Liver (tissue), 9 donors: ENCODE measurements around the gene SH3BP5. TPM values are rescaled to one million over a fixed set of nuclear protein-coding genes. Genes with fewer than 3 reads are reported as not detected.

Source experiments
- DNase-seq: peaks from one replicate; pipeline ENCODE4 v3.0.0-alpha.2; 2017; ENCODE audit warnings: low spot score
- H3K27ac ChIP-seq, 2 donors: one replicate each; pipeline ENCODE4 v1.7.0; 2013; ENCODE audit warnings: inconsistent platforms in 2 of 2, low read length in 2 of 2, control low read depth in 1 of 2, low read depth in 1 of 2, mild to moderate bottlenecking in 1 of 2
- H3K27me3 ChIP-seq, 4 donors: one replicate each; pipeline versions ENCODE4 v1.6.1 to v1.7.0; 2013; ENCODE audit warnings: low read length in 3 of 4, inconsistent platforms in 1 of 4, mild to moderate bottlenecking in 1 of 4, moderate library complexity in 1 of 4; ENCODE audit not compliant: control insufficient read depth in 4 of 4, insufficient read depth in 4 of 4
- H3K36me3 ChIP-seq, 4 donors: one replicate each; pipeline versions ENCODE4 v1.6.1 to v1.7.0; 2013; ENCODE audit warnings: low read length in 3 of 4, mild to moderate bottlenecking in 3 of 4, low read depth in 1 of 4, moderate library complexity in 1 of 4; ENCODE audit not compliant: control insufficient read depth in 4 of 4, insufficient read depth in 3 of 4
- H3K4me1 ChIP-seq, 4 donors: one replicate each; pipeline versions ENCODE4 v1.6.1 to v1.7.0; 2013; ENCODE audit warnings: low read length in 3 of 4, mild to moderate bottlenecking in 3 of 4, moderate library complexity in 1 of 4; ENCODE audit not compliant: control insufficient read depth in 4 of 4, insufficient read depth in 4 of 4
- H3K4me3 ChIP-seq, 3 donors: one replicate each; pipeline versions ENCODE4 v1.6.1 to v1.7.0; 2013; ENCODE audit warnings: low read length in 3 of 3, control low read depth in 1 of 3, low read depth in 1 of 3, mild to moderate bottlenecking in 1 of 3
- H3K9ac ChIP-seq, 2 donors: one replicate each; pipeline ENCODE4 v1.7.0; 2013; ENCODE audit warnings: low read length in 2 of 2, mild to moderate bottlenecking in 2 of 2, moderate library complexity in 2 of 2, control low read depth in 1 of 2, low read depth in 1 of 2
- H3K9me3 ChIP-seq, 4 donors: one replicate each; pipeline versions ENCODE4 v1.6.1 to v1.7.0; 2013; ENCODE audit warnings: low read length in 3 of 4; ENCODE audit not compliant: control insufficient read depth in 4 of 4
- ATF3 ChIP-seq: IDR thresholded peaks from 2 replicates; pipeline ENCODE4 v1.6.1; 2016; ENCODE audit warnings: antibody characterized with exemption
- EGR1 ChIP-seq, 2 donors: IDR thresholded peaks; 2 replicates each; pipeline ENCODE4 v1.6.1; 2016 to 2018; ENCODE audit warnings: antibody characterized with exemption in 2 of 2, low read depth in 2 of 2
- FOXA1 ChIP-seq: IDR thresholded peaks from 2 replicates; pipeline ENCODE4 v1.6.1; 2016; ENCODE audit warnings: antibody characterized with exemption
- FOXA2 ChIP-seq: IDR thresholded peaks from 2 replicates; pipeline ENCODE4 v1.6.1; 2016; ENCODE audit warnings: antibody characterized with exemption
- GABPA ChIP-seq, 2 donors: IDR thresholded peaks in 1 of 2; conservative IDR thresholded peaks in 1 of 2; 2 replicates each; pipeline ENCODE4 v1.6.1; 2016; ENCODE audit warnings: antibody characterized with exemption in 2 of 2, mild to moderate bottlenecking in 1 of 2, moderate library complexity in 1 of 2
- HNF4A ChIP-seq, 2 donors: conservative IDR thresholded peaks; 2 replicates each; pipeline ENCODE4 v1.6.1; 2016; ENCODE audit warnings: antibody characterized with exemption in 2 of 2, mild to moderate bottlenecking in 2 of 2
- HNF4G ChIP-seq: IDR thresholded peaks from 2 replicates; pipeline ENCODE4 v1.6.1; 2016; ENCODE audit warnings: antibody characterized with exemption
- JUND ChIP-seq, 2 donors: IDR thresholded peaks; 2 replicates each; pipeline ENCODE4 v1.6.1; 2016; ENCODE audit warnings: antibody characterized with exemption in 2 of 2
- NR2F2 ChIP-seq: IDR thresholded peaks from 2 replicates; pipeline ENCODE4 v1.6.1; 2016; ENCODE audit warnings: antibody characterized with exemption
- RAD21 ChIP-seq, 2 donors: IDR thresholded peaks; 2 replicates each; pipeline ENCODE4 v1.6.1; 2016; ENCODE audit warnings: antibody characterized with exemption in 2 of 2, mild to moderate bottlenecking in 2 of 2
- RXRA ChIP-seq, 2 donors: IDR thresholded peaks; 2 replicates each; pipeline ENCODE4 v1.6.1; 2017 to 2018; ENCODE audit warnings: antibody characterized with exemption in 2 of 2, mild to moderate bottlenecking in 1 of 2
- SP1 ChIP-seq: IDR thresholded peaks from 2 replicates; pipeline ENCODE4 v1.6.1; 2018; ENCODE audit warnings: antibody characterized with exemption, mild to moderate bottlenecking
- TAF1 ChIP-seq: conservative IDR thresholded peaks from 2 replicates; pipeline ENCODE4 v1.6.1; 2016; ENCODE audit warnings: antibody characterized with exemption, mild to moderate bottlenecking
- YY1 ChIP-seq: IDR thresholded peaks from 2 replicates; pipeline ENCODE4 v1.6.1; 2016; ENCODE audit warnings: antibody characterized with exemption, mild to moderate bottlenecking
- ZBTB33 ChIP-seq: IDR thresholded peaks from 2 replicates; pipeline ENCODE4 v1.6.1; 2016; ENCODE audit warnings: antibody characterized with exemption
- WGBS: extraction: QIAGEN DNeasy Blood & Tissue Kit; methylation state at CpG from one replicate; pipeline ENCODE4 v1.1.7; 2013; 5-methylcytosine and 5-hydroxymethylcytosine counted together
- polyA plus RNA-seq, 2 donors: library from polyadenylated mRNA; stranded (reverse) in 1 of 2; unstranded in 1 of 2; fragments of 200-250 nt in 1 of 2; fragments of >200 nt in 1 of 2; fragmentation: Nextera tagmentation in 1 of 2; extraction: Ambion mirVana in 1 of 2; gene quantifications; one replicate each; pipeline versions ENCODE4 v1.2.1 to v1.2.3, GENCODE V29; 2013 to 2015
- total RNA-seq, 2 donors: library from RNA; depleted of rRNA; stranded (reverse); fragments of >200 nt; gene quantifications; one replicate each; pipeline ENCODE4 v1.2.3, GENCODE V29; 2014
- TF ChIP-seq, protein P1 (sequence below): IDR thresholded peaks from 2 replicates; pipeline ENCODE4 v1.6.1; 2016; ENCODE audit warnings: antibody characterized with exemption, mild to moderate bottlenecking
- TF ChIP-seq, protein P2 (sequence below): IDR thresholded peaks from 2 replicates; pipeline ENCODE4 v1.6.1; 2016; ENCODE audit warnings: antibody characterized with exemption
- TF ChIP-seq, protein P3 (sequence below): fragments of 150-350 bp; IDR thresholded peaks from 2 replicates; pipeline ENCODE4 v1.5.1; 2017; ENCODE audit warnings: improper control_type of control experiment, low read depth, low read length; ENCODE audit not compliant: missing input control
- donor health status: healthy.
- donor health status: healthy.
- donor health status: healthy.
- donor health status: healthy.
- donor health status: healthy.

SH3BP5 gene
- total and polyA plus RNA-seq, 4 donors: 3.5 to 17.9 (median 11.8) TPM

DNA sequence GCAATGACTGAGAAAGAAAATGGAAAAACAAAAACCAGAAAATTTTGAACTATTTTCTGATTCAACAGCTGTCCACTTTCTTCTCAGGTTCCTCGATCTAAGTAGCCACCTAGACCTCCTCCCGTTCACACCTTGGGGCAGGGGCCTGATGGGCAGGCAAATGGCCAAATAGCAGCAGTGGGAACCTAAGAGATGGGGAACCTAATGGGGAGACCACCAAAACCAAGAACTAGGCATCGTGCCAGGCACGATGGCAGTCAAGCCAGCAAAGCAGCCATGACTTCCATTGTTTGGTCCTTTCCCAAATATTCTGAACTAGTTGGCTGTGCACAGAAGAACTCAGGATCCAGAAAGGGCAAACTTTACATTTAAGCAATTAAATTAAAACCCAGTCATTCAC, 69.3 kb downstream of the SH3BP5 start:
- no peak overlapping the region for H3K27ac ChIP-seq
- no peak for TF ChIP-seq RAD21 (IDR thresholded peaks at IDR 0.05)
- TF ChIP-seq ATF3: no peak
- TF ChIP-seq ZBTB33: no peak
- TF ChIP-seq HNF4G: no peak
- no peak for TF ChIP-seq NR2F2
- TF ChIP-seq FOXA2: no peak
- no peak for TF ChIP-seq TAF1
- TF ChIP-seq, protein P1, sequence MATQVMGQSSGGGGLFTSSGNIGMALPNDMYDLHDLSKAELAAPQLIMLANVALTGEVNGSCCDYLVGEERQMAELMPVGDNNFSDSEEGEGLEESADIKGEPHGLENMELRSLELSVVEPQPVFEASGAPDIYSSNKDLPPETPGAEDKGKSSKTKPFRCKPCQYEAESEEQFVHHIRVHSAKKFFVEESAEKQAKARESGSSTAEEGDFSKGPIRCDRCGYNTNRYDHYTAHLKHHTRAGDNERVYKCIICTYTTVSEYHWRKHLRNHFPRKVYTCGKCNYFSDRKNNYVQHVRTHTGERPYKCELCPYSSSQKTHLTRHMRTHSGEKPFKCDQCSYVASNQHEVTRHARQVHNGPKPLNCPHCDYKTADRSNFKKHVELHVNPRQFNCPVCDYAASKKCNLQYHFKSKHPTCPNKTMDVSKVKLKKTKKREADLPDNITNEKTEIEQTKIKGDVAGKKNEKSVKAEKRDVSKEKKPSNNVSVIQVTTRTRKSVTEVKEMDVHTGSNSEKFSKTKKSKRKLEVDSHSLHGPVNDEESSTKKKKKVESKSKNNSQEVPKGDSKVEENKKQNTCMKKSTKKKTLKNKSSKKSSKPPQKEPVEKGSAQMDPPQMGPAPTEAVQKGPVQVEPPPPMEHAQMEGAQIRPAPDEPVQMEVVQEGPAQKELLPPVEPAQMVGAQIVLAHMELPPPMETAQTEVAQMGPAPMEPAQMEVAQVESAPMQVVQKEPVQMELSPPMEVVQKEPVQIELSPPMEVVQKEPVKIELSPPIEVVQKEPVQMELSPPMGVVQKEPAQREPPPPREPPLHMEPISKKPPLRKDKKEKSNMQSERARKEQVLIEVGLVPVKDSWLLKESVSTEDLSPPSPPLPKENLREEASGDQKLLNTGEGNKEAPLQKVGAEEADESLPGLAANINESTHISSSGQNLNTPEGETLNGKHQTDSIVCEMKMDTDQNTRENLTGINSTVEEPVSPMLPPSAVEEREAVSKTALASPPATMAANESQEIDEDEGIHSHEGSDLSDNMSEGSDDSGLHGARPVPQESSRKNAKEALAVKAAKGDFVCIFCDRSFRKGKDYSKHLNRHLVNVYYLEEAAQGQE: no peak
- TF ChIP-seq RXRA (IDR thresholded peaks at IDR 0.05): no peak
- no peak for TF ChIP-seq EGR1 (IDR thresholded peaks at IDR 0.05; ENCODE audit: low read depth in 2 of 2)
- no peaks in the 10 kb centered on the region for H3K27me3 ChIP-seq
- 88% methylated on average over 4 of the region's 4 CpGs for WGBS
- no peak overlapping the region for H3K9ac ChIP-seq
- no peak overlapping the region for H3K4me3 ChIP-seq
- no peaks in the 10 kb centered on the region for H3K9me3 ChIP-seq
- peaks cover 0 to 5% (median under 1%) of the 10 kb centered on the region in 4 donors for H3K4me1 ChIP-seq
- peaks cover 2 to 17% (median 7%) of the 10 kb centered on the region in 4 donors for H3K36me3 ChIP-seq
- no peak for DNase-seq

DNA sequence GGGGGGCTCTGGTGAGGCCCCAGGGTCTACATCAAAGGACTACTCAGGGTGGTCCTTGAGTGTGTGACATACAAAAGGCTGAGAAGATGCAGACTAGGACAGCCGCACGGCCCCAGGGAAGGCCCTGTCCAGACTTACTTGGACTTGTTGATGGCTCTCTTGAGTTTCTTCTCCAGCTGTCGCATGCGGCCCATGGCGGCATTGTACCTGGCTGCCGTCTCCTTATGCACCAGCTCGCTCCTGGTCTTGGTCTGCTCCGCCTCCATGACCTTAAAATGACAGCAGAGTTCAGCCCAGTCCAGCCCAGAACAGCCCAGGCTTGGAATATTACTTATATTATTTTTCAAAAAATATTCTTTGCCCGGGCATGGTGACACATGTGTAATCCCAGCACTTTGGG, 70.4 kb downstream of the SH3BP5 start:
- Histone ChIP-seq H3K36me3 (peaks cover 2 to 28% (median 16%) of the 10 kb centered on the region in 4 donors), H3K9me3 (no peaks in the 10 kb centered on the region), H3K27ac (no peak overlapping the region), H3K4me3 (no peak overlapping the region), H3K9ac (no peak overlapping the region), H3K27me3 (no peaks in the 10 kb centered on the region), H3K4me1 (no peaks in the 10 kb centered on the region)
- 99% methylated on average over 9 of the region's 9 CpGs for WGBS
- TF ChIP-seq, protein P1: no peak
- TF ChIP-seq RAD21 (IDR thresholded peaks at IDR 0.05): no peak
- TF ChIP-seq, protein P2, sequence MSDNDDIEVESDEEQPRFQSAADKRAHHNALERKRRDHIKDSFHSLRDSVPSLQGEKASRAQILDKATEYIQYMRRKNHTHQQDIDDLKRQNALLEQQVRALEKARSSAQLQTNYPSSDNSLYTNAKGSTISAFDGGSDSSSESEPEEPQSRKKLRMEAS: no peak
- TF ChIP-seq HNF4G: no peak
- TF ChIP-seq HNF4A (conservative IDR thresholded peaks at IDR 0.05): no peak
- no peak for TF ChIP-seq YY1
- TF ChIP-seq ATF3: no peak
- TF ChIP-seq JUND (IDR thresholded peaks at IDR 0.05): no peak
- TF ChIP-seq, protein P3, sequence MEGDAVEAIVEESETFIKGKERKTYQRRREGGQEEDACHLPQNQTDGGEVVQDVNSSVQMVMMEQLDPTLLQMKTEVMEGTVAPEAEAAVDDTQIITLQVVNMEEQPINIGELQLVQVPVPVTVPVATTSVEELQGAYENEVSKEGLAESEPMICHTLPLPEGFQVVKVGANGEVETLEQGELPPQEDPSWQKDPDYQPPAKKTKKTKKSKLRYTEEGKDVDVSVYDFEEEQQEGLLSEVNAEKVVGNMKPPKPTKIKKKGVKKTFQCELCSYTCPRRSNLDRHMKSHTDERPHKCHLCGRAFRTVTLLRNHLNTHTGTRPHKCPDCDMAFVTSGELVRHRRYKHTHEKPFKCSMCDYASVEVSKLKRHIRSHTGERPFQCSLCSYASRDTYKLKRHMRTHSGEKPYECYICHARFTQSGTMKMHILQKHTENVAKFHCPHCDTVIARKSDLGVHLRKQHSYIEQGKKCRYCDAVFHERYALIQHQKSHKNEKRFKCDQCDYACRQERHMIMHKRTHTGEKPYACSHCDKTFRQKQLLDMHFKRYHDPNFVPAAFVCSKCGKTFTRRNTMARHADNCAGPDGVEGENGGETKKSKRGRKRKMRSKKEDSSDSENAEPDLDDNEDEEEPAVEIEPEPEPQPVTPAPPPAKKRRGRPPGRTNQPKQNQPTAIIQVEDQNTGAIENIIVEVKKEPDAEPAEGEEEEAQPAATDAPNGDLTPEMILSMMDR: no peak
- no peak for TF ChIP-seq GABPA (IDR thresholded peaks at IDR 0.05 in 1 of 2, conservative IDR thresholded peaks at IDR 0.05 in 1 of 2)
- TF ChIP-seq FOXA1: no peak
- no peak for TF ChIP-seq ZBTB33
- TF ChIP-seq NR2F2: no peak
- no peak for TF ChIP-seq TAF1
- no peak for TF ChIP-seq RXRA (IDR thresholded peaks at IDR 0.05)
- TF ChIP-seq EGR1 (IDR thresholded peaks at IDR 0.05; ENCODE audit: low read depth in 2 of 2): no peak
- TF ChIP-seq SP1: no peak
- no peak for TF ChIP-seq FOXA2
- DNase-seq: no peak
